COLO668 (cell line): ENCODE results near the gene BCL2L13.
"Not testable (repeated sequence)": the region's sequence is repeated elsewhere in the genome, so short reads cannot be mapped to it uniquely, and the experiment has no call there.

Experiments used
- DNase-seq: peaks from one replicate; lab custom pipeline; 2025; ENCODE audit not compliant: unreplicated experiment; lab: John Stamatoyannopoulos, UW

The BCL2L13 gene

DNA sequence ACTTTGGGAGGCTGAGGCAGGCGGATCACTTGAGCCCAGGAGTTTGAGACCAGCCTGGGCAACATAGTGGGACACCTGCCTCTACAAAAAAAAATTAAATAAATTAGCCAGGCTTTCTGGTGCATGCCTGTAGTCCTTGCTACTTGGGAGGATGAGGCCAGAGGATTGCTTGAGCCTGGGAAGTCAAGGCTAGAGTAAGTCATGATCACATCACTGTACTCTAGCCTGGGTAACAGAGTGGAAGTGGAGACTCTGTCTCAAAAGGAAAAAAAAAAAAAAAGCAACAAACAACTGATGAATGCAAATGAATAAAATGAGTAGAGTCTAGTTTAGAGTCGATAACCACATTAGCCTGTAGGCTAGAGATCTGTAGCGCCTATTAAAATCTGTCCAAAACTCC is 3.9 kb upstream of the BCL2L13 start:
- no peak for DNase-seq

DNA sequence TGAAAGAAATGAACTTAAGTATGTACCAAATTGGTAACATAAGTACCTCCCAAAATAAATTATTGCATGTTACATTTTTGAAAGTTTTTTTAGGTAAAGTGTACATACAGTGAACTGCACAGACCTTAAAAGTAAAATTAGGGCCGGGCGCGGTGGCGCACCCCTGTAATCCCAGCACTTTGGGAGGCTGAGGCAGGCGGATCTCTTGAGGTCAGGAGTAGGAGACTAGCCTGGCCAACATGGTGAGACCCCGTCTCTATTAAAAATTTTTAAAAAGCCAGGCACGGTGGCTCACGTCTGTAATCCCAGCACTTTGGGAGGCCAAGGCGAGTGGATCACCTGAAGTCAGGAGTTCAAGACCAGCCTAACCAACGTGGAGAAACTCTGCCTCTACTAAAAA is 1.7 kb upstream of the BCL2L13 start:
- not testable (repeated sequence) for DNase-seq

DNA sequence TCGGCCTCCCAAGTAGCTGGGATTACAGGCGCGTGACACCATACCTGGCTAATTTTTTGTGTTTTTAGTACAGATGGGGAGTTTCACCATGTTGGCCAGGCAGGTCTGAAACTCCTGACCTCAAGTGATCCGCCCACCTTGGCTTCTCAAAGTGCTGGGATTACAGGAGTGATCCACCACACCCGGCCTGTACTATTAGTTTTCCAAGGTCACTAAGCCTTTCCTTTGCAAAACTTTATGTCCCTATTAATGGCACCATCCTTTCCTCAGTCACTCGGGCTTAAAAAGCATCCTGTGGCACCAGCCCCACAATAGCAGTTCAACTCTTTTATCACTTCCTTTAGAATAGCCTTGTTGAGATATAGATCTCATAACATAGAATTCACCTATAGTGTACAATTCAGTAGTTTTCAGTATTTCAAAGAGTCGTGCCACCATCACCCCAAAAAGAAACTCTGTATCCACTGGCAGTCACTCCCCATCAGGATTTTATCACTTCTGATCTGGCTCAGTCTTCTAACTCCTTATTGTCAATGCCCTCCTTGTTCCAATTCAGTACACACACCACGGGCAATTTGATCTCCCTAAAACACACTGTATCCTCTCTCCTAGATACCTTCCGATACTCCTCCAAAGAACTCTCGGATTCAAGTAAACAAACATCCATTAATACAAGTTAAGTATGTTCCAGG is 921 bp upstream of the BCL2L13 start:
- DNase-seq = no peak

DNA sequence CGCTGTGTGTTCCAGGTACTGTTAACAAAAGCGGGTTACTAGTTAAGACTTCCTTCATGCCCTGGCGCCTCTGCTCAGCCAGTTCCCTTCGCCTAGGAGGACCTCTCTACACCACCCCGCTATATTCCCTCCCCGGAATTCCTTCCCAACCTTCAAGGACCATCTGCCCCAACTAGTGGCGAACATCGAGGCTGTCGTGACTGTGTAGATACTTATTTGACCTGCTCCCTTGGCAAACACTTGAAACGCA is 450 bp upstream of the BCL2L13 start:
- peak; percentile 70 for DNase-seq

DNA sequence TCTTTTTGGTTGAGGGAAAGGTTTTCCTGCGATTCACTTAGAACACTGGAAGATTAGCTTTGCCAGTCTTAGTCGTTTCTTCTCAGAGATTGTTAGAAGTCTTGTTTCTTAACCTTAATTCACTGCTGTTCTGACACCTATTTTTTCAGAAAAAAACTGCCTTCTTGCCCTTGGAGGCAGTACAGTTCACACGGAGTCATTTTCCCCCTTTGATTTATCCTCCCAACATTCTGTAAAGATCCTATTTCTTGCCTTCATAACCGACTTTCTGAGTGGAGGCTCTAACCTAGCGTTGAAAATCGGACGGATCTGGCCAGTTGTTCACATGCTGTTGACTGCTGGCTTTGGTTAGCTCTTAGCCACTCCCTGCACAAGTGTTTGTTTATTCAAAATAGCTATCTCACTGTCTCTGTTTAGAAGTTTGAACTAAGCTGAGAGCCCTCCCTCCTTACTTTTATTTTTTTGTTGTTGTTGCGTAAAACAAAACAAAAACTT is 737 bp downstream of the BCL2L13 start:
- DNase-seq = peak; percentile 33

- no peak for DNase-seq
These were observed 2.7 kb downstream of the BCL2L13 start for GRCh38 chr22:17641269-17641668.

DNA sequence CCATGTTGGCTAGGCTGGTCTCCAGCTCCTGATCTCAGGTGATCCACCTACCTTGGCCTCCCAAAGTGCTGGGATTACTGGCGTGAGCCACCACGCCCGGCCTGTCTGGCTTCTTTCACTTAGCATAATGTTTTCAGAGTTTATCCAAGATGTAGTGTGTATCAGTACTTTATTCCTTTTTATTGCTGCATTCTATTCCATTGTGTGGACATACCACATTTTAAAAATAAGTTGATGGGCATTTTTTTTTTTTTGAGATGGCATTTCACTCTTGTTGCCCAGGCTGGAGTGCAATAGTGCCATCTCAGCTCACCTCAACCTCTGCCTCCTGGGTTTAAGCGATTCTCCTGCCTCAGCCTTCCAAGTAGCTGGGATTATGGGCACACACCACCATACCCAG is 3.8 kb downstream of the BCL2L13 start:
- DNase-seq = not testable (repeated sequence)

GRCh38 chr22:17647452-17647851 is 8.9 kb downstream of the BCL2L13 start:
- DNase-seq = no peak

- DNase-seq = no peak
These were observed 9.4 kb downstream of the BCL2L13 start for GRCh38 chr22:17647991-17648390.

DNA sequence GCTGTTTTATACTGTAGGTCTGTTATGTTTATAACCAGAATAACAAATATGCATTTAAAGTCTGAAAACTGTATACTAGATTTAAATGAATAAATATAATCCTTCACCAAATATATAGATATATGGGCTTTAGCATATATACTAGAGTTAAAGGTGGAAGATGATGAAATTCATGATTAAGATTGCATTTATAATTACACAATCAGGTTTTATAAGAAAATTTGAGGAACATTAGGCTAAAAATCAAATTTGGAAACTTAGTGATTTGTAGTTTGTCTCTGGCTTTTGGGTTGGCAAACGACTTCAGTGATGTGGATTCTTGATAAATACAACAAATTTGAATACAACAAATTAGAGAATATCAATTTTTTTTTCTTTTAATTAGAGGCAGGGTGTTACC is 10.0 kb downstream of the BCL2L13 start:
- DNase-seq = no peak

DNA sequence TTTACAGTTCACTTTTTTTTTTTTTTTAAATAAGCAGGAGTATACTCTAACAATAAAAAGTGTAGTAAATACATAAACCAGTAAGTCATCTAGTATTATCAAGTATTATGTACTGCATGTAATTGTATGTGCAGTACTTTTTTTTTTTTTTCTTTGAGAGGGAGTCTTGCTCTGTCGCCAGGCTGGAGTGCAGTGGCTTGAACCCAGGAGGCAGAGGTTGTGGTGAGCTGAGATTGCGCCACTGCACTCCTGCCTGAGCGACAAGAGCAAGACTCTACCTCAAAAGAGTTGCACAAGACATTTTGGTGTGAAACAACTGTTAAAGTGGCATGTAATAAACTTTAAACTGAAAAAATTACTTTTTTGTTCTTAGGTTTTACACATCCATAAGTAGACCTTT is 16.7 kb downstream of the BCL2L13 start:
- DNase-seq = no peak

GRCh38 chr22:17656870-17657395 is 18.4 kb downstream of the BCL2L13 start:
- no peak for DNase-seq

DNA sequence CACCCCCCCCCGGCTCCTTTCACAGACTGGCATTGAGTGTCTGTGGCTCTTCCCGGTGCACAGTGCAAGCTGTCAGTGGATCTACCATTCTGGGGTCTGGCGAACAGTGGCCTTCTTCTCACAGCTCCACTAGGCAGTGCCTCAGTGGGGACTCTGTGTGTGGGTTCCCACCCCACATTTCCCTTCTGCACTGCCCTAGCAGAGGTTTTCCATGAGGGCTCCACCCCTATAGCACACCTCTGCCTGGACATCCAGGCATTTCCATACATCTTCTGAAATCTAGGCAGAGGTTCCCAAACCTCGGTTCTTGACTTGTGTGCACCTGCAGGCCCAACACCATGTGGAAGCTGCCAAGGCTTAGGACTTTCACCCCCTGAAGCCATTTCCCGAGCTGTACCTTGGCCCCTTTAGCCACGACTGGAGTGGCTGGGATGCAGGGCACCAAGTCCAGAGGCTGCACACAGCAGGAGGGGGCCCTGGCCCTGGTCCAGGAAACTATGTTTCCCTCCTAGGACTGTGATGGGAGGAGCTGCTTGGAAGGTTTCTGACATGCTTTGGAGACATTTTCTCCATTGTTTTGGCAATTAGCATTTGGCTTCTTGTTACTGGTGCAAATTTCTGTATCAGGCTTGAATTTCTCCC is 26.0 kb downstream of the BCL2L13 start:
- no peak for DNase-seq

DNA sequence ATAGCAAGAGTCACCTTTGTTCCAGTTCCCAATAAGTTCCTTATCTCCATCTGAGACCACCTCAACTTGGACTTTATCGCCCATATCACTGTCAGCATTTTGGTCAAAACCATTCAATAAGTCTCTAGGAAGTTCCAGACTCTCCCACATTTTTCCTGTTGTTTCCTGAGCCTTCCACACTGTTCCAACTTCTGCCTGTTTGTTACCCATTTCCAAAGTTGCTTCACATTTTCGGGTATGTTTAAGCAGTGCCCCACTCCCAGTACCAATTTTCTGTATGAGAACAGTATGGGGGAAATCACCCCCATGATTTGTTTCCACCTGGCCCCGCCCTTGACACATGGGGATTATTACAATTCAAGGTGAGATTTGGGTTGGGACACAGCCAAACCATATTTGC is 26.7 kb downstream of the BCL2L13 start:
- DNase-seq = no peak

GRCh38 chr22:17665854-17666253 is 27.3 kb downstream of the BCL2L13 start:
- DNase-seq = no peak

- not testable (repeated sequence) for DNase-seq
These were observed 33.0 kb downstream of the BCL2L13 start for GRCh38 chr22:17671521-17672092.

DNA sequence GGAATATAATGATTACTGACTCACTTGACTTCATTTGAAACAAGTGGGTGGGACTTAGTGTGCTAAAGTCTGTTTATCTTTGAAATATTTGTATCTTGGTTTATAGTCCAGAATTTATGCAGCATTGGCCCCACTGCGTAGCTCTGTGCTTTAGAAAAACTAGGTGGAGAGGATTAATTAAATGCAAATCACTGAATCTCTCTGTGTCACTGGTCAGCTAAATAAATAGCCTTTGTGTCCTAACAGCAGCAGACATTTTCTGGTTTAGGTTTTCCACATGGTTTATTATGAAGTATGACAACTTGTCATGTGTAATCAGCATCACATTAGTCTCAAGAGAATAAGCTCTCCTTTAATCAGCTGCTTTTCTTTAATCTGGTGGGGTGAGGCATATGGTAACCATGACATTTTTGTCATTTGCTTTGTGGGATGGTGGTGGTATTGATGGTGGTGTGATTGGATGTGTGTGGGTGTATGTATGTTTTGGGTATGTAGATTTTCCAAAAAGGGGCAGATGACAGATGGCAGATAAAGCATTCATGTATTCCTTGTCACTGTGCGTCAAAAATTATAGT is 33.9 kb downstream of the BCL2L13 start:
- DNase-seq = no peak

GRCh38 chr22:17674152-17674551 is 35.6 kb downstream of the BCL2L13 start:
- no peak for DNase-seq

DNA sequence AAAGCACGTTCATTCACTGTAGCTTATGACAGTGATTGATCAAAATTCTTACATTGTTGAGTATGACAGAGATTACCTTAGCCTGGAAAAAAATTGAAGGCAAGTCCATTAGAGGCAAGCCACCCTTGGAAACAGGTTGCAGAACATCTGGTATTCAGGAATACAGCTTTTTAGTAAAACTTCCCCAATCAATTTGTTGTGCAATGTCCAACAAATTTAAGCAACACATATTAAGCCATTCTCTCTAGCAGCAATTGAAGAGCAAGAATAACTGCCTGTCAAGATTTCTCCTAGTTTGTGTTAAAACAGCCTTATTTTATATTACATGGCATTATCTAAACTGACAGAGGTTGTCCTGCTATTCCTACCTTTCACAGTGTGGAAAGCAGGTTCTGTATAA is 37.0 kb downstream of the BCL2L13 start:
- no peak for DNase-seq

GRCh38 chr22:17678817-17679385 is 40.3 kb downstream of the BCL2L13 start:
- no peak for DNase-seq

GRCh38 chr22:17684245-17684644 is 45.7 kb downstream of the BCL2L13 start:
- no peak for DNase-seq

GRCh38 chr22:17692841-17693240 is 54.3 kb downstream of the BCL2L13 start:
- no peak for DNase-seq
